Measurements from ENCODE around the gene FAM184B. TPM values are rescaled to one million over a fixed set of nuclear protein-coding genes. Genes with fewer than 3 reads are reported as not detected.

FAM184B gene
- total RNA-seq, 1 donor from 2014 or later, result not detected

DNA sequence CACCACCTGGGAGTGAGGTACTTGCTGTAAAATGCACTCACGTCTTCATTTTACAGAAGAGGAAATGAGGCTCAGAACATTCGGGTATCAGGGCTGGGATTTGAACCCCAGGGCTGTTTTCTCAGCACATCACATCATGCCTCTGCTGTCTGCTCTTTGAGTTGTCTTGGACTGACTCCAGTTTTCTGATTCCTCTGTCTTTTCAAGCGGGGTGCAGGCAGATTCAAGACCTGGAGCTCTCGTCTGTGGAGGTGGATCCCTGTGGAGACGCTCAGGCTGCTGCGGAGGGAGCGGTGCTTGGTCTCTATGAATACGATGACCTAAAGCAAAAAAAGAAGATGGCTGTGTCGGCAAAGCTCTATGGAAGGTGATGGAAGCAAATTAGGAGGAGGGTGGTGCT lies 198.1 kb downstream of the FAM184B start:
- peaks cover 26% of the 10 kb centered on the region for H3K36me3 Mint-ChIP-seq (ENCODE audit: unreplicated experiment)
- TF ChIP-seq, protein P1, sequence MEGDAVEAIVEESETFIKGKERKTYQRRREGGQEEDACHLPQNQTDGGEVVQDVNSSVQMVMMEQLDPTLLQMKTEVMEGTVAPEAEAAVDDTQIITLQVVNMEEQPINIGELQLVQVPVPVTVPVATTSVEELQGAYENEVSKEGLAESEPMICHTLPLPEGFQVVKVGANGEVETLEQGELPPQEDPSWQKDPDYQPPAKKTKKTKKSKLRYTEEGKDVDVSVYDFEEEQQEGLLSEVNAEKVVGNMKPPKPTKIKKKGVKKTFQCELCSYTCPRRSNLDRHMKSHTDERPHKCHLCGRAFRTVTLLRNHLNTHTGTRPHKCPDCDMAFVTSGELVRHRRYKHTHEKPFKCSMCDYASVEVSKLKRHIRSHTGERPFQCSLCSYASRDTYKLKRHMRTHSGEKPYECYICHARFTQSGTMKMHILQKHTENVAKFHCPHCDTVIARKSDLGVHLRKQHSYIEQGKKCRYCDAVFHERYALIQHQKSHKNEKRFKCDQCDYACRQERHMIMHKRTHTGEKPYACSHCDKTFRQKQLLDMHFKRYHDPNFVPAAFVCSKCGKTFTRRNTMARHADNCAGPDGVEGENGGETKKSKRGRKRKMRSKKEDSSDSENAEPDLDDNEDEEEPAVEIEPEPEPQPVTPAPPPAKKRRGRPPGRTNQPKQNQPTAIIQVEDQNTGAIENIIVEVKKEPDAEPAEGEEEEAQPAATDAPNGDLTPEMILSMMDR (IDR thresholded peaks at IDR 0.05), result no peak
- DNase-seq (ENCODE audit: extremely low spot score, unreplicated experiment), result no peak
- no peaks in the 10 kb centered on the region for H3K27me3 Mint-ChIP-seq (ENCODE audit: unreplicated experiment)
- no peak overlapping the region for H3K27ac Mint-ChIP-seq (ENCODE audit: unreplicated experiment)
- H3K4me3 Mint-ChIP-seq (ENCODE audit: unreplicated experiment), result no peak overlapping the region
- H3K9me3 Mint-ChIP-seq (ENCODE audit: unreplicated experiment), result no peaks in the 10 kb centered on the region
- H3K4me1 Mint-ChIP-seq (ENCODE audit: unreplicated experiment), result peaks cover 17% of the 10 kb centered on the region

- H3K27ac Mint-ChIP-seq (ENCODE audit: unreplicated experiment), result no peak overlapping the region
- H3K36me3 Mint-ChIP-seq (ENCODE audit: unreplicated experiment), result peaks cover 17% of the 10 kb centered on the region
- no peaks in the 10 kb centered on the region for H3K27me3 Mint-ChIP-seq (ENCODE audit: unreplicated experiment)
- no peak for DNase-seq (ENCODE audit: extremely low spot score, unreplicated experiment)
- H3K9me3 Mint-ChIP-seq (ENCODE audit: unreplicated experiment), result no peaks in the 10 kb centered on the region
- H3K4me3 Mint-ChIP-seq (ENCODE audit: unreplicated experiment), result no peak overlapping the region
- TF ChIP-seq, protein P1 (IDR thresholded peaks at IDR 0.05), result no peak
- H3K4me1 Mint-ChIP-seq (ENCODE audit: unreplicated experiment), result peaks cover 25% of the 10 kb centered on the region
These were observed 200.5 kb downstream of the FAM184B start for GRCh38 chr4:17580969-17581368.

Other genes with a start within 250 kb of the FAM184B start
- 44.0 and 44.1 TPM in 2 replicates for gene LAP3, start 204.4 kb downstream of the FAM184B start, total RNA-seq
- 45.8 and 46.2 TPM in 2 replicates for gene MED28, start 167.0 kb downstream of the FAM184B start, total RNA-seq
- 50.1 and 53.0 TPM in 2 replicates for gene DCAF16, start 29.1 kb upstream of the FAM184B start, total RNA-seq
- gene NCAPG, start 29.4 kb upstream of the FAM184B start, total RNA-seq, result 6.9 and 9.6 TPM in 2 replicates
- gene LCORL, start 240.1 kb upstream of the FAM184B start, total RNA-seq, result 17.3 and 18.2 TPM in 2 replicates

All from osteocyte (in vitro differentiated cells).